Ovary (tissue), 3 donors: ENCODE results near the gene COL5A1.

Source experiments
- POLR2A ChIP-seq: fragments of 450-650 bp; IDR thresholded peaks from one replicate; pipeline ENCODE4 v1.6.1; 2017; ENCODE audit warnings: antibody characterized with exemption, mild to moderate bottlenecking, moderate library complexity
- TF ChIP-seq, protein P1 (sequence below), 3 donors: fragments of 450-650 bp in 2 of 3; fragments of 200-600 bp in 1 of 3; IDR thresholded peaks; one replicate each; pipeline versions ENCODE4 v1.5.1 to v1.8.0; 2016 to 2022; ENCODE audit warnings: antibody characterized with exemption in 3 of 3, mild to moderate bottlenecking in 1 of 3
- donor health status: DM: no; HTN: no; CAD: no.

DNA sequence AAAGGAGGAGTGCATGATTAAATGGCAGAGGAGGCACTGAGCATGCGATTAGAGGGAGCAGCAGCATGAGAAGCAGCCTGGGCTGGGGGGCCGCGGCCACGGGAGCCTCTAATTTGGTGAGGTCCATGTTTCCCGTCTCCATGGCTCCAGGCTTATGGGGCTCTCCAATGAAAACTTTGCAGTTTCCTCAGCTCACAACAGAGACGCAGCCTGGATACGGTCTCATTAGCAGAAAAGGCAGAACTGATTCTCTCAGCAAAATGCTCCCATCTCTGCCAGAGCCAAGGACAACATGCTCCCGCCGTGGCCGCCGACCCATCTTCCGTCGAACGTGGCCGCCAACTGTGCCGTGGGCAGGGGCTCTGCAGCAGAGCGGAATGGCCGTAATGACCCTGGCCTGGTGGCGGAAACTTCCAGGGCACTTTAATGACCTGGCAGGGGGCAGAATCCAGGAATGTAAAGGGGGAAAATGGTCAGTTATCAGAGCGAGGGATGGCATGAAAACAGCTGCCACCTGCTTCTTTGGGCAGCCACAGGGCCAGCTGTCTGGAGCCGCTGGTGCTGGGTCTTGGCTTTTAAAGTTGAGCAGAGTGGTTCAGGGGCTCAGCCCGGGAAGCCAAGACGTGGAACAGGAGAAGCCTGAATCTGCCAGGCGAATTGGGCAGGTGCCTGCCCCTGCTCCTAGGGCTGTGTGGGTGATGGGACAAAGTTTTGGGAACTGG is 76.5 kb downstream of the COL5A1 start:
- TF ChIP-seq, protein P1, sequence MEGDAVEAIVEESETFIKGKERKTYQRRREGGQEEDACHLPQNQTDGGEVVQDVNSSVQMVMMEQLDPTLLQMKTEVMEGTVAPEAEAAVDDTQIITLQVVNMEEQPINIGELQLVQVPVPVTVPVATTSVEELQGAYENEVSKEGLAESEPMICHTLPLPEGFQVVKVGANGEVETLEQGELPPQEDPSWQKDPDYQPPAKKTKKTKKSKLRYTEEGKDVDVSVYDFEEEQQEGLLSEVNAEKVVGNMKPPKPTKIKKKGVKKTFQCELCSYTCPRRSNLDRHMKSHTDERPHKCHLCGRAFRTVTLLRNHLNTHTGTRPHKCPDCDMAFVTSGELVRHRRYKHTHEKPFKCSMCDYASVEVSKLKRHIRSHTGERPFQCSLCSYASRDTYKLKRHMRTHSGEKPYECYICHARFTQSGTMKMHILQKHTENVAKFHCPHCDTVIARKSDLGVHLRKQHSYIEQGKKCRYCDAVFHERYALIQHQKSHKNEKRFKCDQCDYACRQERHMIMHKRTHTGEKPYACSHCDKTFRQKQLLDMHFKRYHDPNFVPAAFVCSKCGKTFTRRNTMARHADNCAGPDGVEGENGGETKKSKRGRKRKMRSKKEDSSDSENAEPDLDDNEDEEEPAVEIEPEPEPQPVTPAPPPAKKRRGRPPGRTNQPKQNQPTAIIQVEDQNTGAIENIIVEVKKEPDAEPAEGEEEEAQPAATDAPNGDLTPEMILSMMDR (IDR thresholded peaks at IDR 0.05): no peak
- TF ChIP-seq POLR2A: no peak
